22Rv1 (cell line): Measurements from ENCODE around the gene WWOX.
"Not testable (repeated sequence)": the region's sequence is repeated elsewhere in the genome, so short reads cannot be mapped to it uniquely, and the experiment has no call there.

Experiments used
- H3K27ac ChIP-seq: fragments of 450-650 bp; 2 replicates; pipeline ENCODE4 v1.5.1; 2017
- CTCF ChIP-seq: fragments of 450-650 bp; IDR thresholded peaks from 2 replicates; pipeline ENCODE4 v1.5.1; 2017; ENCODE audit warnings: mild to moderate bottlenecking
- ZFX ChIP-seq: fragments of 450-650 bp; IDR thresholded peaks from 2 replicates; pipeline ENCODE4 v1.6.1; 2017; ENCODE audit warnings: antibody characterized with exemption, borderline replicate concordance

The WWOX gene

GRCh38 chr16:79049040-79049439, 949.6 kb downstream of the WWOX start:
- no peak for TF ChIP-seq CTCF
- no peak for TF ChIP-seq ZFX
- H3K27ac ChIP-seq = no peak overlapping the region

GRCh38 chr16:79050063-79050462, 950.6 kb downstream of the WWOX start:
- no peak for TF ChIP-seq CTCF
- no peak for TF ChIP-seq ZFX
- no peak overlapping the region for H3K27ac ChIP-seq

GRCh38 chr16:79051313-79051712, 951.9 kb downstream of the WWOX start:
- TF ChIP-seq CTCF (no peak), ZFX (no peak)
- H3K27ac ChIP-seq = no peak overlapping the region

- H3K27ac ChIP-seq = not testable (repeated sequence)
Measured at GRCh38 chr16:79052198-79052597, 952.7 kb downstream of the WWOX start.

GRCh38 chr16:79053577-79053976, 954.1 kb downstream of the WWOX start:
- H3K27ac ChIP-seq = no peak overlapping the region
- no peak for TF ChIP-seq ZFX
- no peak for TF ChIP-seq CTCF

GRCh38 chr16:79054211-79054984, 954.9 kb downstream of the WWOX start:
- H3K27ac ChIP-seq = no peak overlapping the region
- no peak for TF ChIP-seq CTCF
- TF ChIP-seq ZFX = no peak

- TF ChIP-seq CTCF (no peak), ZFX (no peak)
- no peak overlapping the region for H3K27ac ChIP-seq
Measured at GRCh38 chr16:79055251-79055970, 956.0 kb downstream of the WWOX start.
